GM12875 (cell line): ENCODE results near the gene SAE1.

Experiments used
- H3K4me3 ChIP-seq: one replicate; pipeline ENCODE4 v1.5.1; 2011; ENCODE audit warnings: low read depth, low read length, control low read depth
- TF ChIP-seq, protein P1 (sequence below): IDR thresholded peaks from 2 replicates; pipeline ENCODE4 v1.5.1; 2011; ENCODE audit warnings: low read depth, mild to moderate bottlenecking, control low read depth, inconsistent platforms, low read length, moderate library complexity, borderline replicate concordance; ENCODE audit not compliant: insufficient read depth

Gene SAE1

DNA sequence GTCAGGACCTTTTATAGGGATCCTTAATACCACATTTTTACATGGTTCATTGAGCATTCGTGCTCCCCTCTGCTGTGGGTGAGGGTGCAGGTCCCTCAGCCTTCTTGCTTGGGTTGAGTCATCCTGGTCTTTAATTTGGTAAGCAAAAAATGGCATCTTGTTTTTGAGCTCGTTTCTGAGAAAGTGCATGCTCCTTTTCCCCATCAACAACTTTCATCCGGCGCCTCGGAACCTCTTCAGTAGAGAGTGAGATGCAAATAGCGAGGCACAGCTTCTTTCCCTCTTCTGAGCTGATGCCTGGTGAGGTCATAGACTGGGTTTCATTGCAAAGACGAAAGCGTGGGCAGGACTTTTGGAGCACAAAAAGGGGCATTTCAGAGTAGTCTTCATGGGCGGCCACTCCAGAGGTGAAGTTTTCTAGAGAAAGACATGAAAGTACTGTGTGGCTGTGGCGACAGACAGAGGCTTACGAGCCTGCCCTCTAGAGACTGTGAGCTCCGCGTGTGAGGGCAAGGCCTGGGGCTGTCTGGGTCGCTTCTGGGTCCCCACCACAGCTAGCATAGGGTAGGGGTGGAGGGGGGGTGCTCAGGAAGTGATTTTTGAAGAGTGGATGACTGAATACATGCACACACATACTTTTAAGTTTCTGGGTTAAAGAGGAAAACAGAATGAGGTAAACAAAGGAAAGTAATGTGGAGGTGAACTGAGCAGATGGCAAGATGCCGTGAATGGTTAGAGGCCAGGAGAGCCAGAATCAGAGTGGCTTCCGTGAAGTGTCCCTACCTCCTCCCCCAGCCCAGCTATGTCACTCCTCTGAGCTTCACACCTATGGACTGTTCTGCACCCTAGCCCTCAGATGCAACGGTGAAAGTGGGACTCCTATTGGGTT, 56.1 kb downstream of the SAE1 start:
- TF ChIP-seq, protein P1, sequence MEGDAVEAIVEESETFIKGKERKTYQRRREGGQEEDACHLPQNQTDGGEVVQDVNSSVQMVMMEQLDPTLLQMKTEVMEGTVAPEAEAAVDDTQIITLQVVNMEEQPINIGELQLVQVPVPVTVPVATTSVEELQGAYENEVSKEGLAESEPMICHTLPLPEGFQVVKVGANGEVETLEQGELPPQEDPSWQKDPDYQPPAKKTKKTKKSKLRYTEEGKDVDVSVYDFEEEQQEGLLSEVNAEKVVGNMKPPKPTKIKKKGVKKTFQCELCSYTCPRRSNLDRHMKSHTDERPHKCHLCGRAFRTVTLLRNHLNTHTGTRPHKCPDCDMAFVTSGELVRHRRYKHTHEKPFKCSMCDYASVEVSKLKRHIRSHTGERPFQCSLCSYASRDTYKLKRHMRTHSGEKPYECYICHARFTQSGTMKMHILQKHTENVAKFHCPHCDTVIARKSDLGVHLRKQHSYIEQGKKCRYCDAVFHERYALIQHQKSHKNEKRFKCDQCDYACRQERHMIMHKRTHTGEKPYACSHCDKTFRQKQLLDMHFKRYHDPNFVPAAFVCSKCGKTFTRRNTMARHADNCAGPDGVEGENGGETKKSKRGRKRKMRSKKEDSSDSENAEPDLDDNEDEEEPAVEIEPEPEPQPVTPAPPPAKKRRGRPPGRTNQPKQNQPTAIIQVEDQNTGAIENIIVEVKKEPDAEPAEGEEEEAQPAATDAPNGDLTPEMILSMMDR, result 0 out of 2 replicates have a peak, but pooled peaks have one; percentile 3
- H3K4me3 ChIP-seq, result no peak overlapping the region

- no peak overlapping the region for H3K4me3 ChIP-seq
- TF ChIP-seq, protein P1, result no peak
Observed at GRCh38 chr19:47187335-47187655, 56.7 kb downstream of the SAE1 start.

DNA sequence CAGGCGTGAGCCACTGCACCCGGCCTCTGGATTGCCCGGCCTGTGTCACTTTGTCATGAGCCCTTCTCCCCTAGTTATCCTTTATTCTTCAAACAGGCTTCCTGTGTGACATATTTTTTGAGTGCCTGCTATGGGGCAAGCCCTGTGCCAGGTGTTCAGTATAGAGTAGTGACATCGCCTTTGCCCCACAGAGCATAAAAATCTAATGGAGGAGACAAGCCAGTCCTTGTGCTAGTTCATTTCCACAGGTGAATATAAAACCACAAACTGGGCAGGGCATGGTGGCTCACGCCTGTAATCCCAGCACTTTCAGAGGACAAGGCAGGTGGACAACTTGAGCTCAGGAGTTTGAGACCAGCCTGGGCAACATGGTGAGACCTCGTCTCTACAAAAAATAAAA, 57.2 kb downstream of the SAE1 start:
- TF ChIP-seq, protein P1, result no peak

DNA sequence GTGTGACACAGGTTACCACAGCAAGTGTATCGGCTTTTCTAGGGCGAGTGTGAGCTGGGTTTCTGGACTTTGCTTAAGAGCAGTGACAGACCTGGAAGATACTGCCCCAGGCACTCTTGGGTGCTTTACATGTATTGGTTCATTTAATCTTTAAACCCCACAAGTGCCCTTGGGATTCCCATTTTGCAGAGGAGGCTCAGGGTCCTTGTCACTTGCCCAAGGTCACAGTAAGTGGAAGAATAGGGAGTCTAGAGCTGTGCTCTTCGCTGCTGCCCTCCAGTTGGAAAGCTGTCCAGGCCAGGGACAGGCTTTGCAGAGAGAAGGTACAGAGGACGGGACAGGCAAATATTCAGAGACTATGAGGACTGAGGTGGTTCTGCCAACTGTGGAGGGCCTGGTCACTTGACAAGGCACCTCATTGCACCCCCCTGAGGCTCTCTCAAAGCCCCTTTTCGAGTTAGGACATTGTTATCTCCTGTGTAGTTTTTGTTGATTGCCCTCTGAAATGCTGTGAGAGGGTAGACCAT, 57.9 kb downstream of the SAE1 start:
- no peak overlapping the region for H3K4me3 ChIP-seq
- TF ChIP-seq, protein P1, result no peak

More for the DNA sequence above, 57.2 kb downstream of the SAE1 start:
- H3K4me3 ChIP-seq, result no peak overlapping the region

DNA sequence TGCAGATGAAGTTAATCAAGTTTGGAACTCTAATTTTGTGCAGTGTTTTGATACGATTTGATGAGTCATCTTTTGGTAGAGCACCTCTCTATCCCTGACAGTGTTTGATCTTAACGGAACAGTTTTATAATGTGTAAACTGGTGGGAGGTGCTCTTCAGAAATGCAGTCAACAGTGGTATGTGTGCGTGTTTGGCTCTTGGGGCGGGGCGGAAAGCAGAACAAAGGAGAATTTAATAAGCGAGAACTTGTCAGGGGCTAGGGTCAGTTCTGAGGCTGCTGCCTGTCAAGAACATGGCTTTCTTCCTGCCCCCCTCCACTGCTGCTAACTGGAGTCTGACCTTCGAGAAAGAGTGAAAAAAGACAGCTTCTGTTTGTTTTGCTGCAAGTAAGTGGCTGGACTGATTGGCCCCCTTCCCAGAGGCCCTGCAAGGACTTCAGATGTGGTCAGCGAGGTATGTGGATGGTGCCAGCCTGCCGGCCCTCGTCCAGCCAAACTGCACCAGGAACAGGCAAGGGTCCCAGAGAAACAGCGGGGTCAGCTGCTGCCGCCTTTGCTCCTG, 59.6 kb downstream of the SAE1 start:
- TF ChIP-seq, protein P1, result no peak
- no peak overlapping the region for H3K4me3 ChIP-seq

GRCh38 chr19:47195434-47195833, 64.8 kb downstream of the SAE1 start:
- TF ChIP-seq, protein P1, result no peak
- H3K4me3 ChIP-seq, result no peak overlapping the region
